NCI-H146 treated with DMSO at 0.1 percent for 48 hours (cell line): ENCODE results near the gene TIMP2.
"Not testable (repeated sequence)": the region's sequence is repeated elsewhere in the genome, so short reads cannot be mapped to it uniquely, and the experiment has no call there.

Experiments used
- DNase-seq: peaks from one replicate; lab custom pipeline; 2025; ENCODE audit not compliant: unreplicated experiment; lab: John Stamatoyannopoulos, UW

The TIMP2 gene

GRCh38 chr17:78956254-78956653, 31.1 kb upstream of the TIMP2 start:
- no peak for DNase-seq

DNA sequence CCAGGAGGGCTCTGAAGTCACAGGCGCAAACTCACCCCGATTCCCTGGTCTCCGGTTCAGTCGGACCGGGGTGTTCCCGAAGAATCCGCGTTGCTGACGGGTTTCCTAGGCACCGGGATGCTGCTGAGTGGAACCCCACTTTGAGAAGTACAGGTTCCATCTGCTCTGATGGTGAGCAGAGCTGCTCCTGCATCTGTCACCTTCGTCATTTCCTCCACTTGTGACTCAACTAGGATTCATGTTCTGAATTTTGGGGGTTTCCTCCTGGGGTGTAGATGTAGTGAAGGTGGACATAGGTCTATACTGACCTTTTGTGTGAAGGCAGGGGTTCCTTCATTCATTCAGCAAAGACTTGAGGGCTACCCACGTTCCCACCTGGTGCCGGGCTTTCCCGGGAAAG, 29.5 kb upstream of the TIMP2 start:
- DNase-seq, result no peak

DNA sequence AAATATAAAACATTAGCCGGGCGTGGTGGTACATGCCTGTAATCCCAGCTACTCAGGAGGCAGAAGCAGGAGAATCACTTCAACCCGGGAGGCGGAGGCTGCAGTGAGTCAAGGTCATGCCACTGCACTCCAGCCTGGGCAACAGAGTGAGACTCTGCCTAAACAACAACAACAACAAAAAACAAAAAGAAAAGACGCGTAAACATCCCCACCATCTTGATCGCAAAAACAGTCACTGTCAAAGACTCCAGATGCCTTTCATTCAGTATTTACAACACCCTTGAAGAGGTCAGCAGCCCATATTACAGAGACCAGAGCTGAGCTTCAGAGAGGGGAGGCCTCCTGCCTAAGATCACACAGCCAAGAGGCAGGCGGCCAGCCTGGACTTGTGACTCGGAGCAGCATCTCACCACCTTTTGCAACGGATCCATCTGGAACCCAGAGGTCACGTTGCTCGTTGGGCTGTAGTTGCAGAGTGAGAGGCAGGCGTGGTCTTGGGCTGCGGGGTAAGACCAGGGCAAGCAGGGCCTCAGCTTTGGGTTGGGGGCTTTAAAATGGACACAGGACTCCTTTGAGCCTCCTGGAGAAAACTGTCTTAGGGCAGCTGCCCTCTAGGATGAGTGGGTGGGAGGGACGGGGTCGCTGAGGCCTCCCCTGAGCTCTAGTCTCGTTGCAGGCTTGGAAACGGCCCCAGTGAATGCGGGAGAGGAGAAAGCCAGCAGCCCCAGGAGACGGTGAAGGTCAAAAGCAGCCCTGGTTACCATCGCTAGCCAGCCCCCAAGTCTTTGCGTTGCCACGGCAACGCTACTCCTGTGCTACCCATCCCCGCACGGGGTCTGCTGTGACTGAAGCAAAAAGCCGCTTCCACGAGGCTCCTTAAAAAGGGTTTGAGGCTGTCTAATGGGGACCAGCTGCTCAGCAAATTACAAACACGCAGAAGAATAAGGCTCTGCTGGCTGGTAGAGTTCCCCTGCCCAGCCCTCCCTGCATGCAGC, 28.5 kb upstream of the TIMP2 start:
- DNase-seq, result no peak

- no peak for DNase-seq
Measured at GRCh38 chr17:78952706-78953105, 27.5 kb upstream of the TIMP2 start.

- DNase-seq, result no peak
Measured at GRCh38 chr17:78951967-78952551, 26.9 kb upstream of the TIMP2 start.

DNA sequence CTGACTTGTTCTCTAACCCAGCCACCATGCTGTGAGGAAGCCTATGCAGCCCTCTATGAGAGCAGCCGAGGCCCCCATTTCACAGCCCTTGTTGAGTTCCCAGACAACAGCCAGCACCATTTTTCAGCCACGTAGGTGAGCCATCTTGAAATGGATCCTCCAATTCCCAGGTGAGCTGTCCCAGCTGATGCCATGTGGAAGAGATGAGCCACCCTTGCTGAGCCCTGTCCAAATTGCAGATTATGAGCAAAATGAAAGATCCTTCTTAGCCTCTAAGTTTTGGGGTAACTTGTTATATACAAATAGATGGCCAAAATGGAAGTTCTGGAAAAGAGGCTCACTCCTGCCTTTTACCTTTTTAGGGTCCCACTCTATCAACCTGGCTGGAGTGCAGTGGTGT, 25.7 kb upstream of the TIMP2 start:
- DNase-seq, result no peak

DNA sequence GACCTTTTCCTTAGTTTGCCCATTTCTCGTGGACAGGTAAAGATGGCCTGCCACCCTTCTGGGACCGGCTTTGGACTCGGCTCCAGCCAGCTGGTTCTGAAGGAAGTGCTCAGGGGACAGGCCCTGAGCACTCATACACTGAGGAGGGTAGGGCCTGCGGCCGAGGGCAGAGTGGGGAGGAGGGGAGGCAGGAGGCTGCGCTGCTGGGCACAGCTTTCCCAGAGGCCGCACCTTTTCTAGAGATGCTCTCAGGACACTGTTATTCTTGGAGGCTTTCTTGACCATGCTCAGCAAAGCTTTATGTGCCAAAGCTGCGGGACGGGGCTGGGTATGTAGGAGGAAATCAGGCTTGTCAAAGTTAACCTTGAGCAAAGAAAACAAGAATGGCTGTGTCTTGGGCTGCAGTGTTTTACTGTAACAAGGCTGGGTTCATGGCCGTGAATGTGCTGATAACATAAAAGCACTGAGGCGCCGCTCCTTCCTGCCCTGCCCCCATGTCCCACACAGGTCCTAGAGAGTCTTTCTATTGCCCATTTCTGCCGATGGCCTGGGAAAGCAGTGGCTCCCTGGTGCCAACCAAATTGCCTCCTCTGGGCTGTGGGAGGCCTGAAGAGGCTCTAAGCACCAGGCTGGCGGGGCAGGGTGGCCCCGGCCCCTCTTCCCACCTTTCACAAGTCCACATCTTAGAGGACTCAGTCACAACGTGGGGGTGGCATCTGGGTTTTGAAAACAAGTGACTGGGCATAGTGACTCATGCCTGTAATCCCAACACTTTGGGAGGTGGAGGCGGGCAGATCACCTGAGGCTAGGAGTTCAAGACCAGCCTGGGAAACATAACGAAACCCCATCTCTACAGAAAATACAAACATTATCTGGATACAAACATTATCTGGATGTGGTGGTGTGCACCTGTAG, 22.3 kb upstream of the TIMP2 start:
- no peak for DNase-seq

GRCh38 chr17:78946631-78947030, 21.4 kb upstream of the TIMP2 start:
- DNase-seq, result no peak

- DNase-seq, result no peak
Measured at GRCh38 chr17:78946131-78946530, 20.9 kb upstream of the TIMP2 start.

DNA sequence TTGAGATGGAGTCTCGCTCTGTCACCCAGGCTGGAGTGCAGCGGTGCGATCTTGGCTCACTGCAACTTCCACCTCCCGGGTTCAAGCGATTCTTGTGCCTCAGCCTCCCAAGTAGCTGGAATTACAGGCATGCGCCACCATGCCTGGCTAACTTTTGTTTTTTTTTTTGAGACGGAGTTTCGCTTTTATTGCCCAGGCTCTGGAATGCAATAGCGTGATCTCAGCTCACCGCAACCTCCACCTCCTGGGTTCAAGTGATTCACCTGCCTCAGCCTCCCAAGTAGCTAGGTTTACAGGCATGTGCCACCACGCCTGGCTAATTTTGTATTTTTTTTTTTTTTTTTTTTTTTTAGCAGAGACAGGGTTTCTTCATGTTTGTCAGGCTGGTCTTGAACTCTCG, 20.3 kb upstream of the TIMP2 start:
- DNase-seq, result not testable (repeated sequence)

DNA sequence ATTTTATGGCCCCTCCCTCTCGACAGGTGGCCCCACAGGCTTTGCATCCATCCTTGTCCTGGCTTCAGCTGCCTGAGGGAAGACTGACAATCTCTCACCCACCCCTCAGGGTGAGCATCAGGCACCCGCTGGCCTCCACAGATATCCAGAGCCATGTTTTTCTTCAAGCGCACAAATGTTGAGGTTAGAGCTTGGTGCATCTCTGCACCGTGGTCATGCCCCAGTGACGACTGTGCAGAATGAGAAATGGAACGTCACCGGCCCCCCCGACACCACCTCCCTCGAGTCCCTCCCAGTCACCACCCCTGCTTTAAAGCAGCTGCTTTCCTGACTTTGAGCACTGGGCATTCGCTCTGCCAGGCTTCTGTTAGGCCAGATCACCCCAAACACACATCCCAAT, 19.8 kb upstream of the TIMP2 start:
- no peak for DNase-seq

DNA sequence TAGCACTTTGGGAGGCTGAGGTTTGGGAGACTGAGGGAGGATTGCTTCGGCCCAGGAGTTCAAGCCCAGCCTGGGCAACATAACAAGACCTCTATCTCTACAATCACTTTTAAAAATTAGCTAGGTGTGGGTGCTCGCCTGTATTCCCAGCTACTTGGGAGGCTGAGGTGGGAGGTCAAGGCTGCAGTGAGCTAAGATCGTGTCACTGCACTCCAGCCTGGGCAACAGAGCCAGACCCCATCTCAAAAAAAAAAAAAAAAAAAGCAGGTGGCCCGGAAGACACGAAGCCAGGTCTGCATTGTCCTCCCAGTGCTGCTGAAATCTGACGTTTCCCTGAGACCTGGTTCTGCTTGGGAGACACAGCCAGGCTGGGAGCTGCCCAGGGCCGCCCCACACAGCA, 18.8 kb upstream of the TIMP2 start:
- DNase-seq, result no peak

GRCh38 chr17:78940708-78941107, 15.5 kb upstream of the TIMP2 start:
- DNase-seq, result peak; percentile 72

DNA sequence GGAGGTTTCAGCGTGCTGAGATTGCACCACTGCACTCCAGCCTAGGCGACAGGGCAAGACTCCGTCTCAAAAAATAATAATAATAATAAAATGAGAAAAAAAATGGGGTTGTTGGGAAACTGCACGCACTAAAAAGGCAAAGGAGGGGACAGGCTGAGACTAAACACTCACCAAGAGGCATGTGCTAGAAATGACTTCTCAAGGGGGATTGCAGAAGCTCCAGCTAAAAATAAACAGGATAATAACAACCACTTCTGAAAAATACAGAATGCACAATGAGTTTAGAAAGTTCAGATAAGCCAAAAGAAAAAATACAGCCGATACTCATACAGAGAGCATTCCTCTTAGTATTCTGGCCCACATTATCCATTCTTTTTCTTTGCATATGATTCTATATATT, 15.1 kb upstream of the TIMP2 start:
- no peak for DNase-seq

- DNase-seq, result no peak
Measured at GRCh38 chr17:78939615-78940014, 14.4 kb upstream of the TIMP2 start.

DNA sequence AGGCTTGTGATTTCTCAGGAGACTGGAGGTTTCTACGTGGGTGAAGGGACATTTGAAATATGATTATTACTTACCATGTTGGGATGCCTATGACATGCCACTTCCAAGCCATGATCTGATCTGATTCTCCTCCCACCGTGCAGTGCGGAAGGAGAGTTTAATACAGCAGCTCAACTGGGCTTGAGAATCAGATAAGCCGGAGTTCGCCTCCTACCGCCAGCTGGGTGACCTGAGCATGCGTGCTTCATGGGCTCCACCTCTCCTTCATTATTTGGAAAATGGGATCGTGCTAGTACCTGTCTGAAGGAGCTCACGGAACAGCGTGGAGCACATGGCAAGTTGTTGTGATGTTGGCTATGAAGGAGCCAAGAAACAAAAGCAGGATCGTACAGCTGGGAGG, 12.4 kb upstream of the TIMP2 start:
- DNase-seq, result no peak

GRCh38 chr17:78935419-78936323, 10.5 kb upstream of the TIMP2 start:
- DNase-seq, result no peak

DNA sequence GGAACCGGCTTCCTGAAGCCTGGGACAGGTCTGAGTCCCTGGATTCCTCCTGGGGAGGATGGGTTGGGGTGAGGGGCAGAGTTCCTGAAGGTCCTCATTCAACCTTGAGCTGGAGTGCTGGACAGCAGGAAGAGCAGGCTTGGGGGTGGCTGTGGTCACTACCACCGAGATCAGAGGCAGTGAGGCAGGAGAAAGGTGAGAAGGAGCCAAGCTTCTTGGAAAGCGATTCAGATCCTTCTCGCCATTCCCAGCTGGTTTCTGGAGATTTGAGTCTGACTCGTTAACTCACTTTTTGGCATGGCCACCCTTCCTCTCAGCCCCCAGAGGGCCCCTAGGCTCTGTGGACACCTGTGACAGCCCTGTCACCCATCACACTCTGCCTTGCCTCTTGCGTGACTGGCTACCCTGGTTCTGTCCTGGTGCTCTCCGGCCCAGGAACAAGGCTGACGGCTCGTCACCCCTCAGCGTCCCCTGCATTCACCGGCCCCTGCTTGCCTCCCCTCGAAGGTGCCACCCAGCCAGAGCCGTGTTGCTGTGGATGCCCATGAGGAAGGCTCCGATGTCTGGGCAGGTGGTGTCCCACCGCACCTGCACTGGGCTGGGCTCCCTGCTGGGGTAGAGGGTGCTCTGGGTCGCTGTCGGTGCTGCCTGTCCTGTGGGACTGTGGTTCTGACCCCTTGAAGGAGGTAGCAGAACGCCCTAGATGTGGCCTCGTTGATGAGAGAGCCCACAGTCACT, 9.7 kb upstream of the TIMP2 start:
- DNase-seq, result no peak

GRCh38 chr17:78933959-78934568, 8.9 kb upstream of the TIMP2 start:
- peak; percentile 79 for DNase-seq
